Iris pigment epithelial cell (primary cell): ENCODE data around the gene SARDH.

ENCODE experiments used
- DNase-seq: peaks from one replicate; pipeline ENCODE4 v3.0.0-alpha.2; 2011; ENCODE audit warnings: low read depth

SARDH gene, protein sequence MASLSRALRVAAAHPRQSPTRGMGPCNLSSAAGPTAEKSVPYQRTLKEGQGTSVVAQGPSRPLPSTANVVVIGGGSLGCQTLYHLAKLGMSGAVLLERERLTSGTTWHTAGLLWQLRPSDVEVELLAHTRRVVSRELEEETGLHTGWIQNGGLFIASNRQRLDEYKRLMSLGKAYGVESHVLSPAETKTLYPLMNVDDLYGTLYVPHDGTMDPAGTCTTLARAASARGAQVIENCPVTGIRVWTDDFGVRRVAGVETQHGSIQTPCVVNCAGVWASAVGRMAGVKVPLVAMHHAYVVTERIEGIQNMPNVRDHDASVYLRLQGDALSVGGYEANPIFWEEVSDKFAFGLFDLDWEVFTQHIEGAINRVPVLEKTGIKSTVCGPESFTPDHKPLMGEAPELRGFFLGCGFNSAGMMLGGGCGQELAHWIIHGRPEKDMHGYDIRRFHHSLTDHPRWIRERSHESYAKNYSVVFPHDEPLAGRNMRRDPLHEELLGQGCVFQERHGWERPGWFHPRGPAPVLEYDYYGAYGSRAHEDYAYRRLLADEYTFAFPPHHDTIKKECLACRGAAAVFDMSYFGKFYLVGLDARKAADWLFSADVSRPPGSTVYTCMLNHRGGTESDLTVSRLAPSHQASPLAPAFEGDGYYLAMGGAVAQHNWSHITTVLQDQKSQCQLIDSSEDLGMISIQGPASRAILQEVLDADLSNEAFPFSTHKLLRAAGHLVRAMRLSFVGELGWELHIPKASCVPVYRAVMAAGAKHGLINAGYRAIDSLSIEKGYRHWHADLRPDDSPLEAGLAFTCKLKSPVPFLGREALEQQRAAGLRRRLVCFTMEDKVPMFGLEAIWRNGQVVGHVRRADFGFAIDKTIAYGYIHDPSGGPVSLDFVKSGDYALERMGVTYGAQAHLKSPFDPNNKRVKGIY

DNA sequence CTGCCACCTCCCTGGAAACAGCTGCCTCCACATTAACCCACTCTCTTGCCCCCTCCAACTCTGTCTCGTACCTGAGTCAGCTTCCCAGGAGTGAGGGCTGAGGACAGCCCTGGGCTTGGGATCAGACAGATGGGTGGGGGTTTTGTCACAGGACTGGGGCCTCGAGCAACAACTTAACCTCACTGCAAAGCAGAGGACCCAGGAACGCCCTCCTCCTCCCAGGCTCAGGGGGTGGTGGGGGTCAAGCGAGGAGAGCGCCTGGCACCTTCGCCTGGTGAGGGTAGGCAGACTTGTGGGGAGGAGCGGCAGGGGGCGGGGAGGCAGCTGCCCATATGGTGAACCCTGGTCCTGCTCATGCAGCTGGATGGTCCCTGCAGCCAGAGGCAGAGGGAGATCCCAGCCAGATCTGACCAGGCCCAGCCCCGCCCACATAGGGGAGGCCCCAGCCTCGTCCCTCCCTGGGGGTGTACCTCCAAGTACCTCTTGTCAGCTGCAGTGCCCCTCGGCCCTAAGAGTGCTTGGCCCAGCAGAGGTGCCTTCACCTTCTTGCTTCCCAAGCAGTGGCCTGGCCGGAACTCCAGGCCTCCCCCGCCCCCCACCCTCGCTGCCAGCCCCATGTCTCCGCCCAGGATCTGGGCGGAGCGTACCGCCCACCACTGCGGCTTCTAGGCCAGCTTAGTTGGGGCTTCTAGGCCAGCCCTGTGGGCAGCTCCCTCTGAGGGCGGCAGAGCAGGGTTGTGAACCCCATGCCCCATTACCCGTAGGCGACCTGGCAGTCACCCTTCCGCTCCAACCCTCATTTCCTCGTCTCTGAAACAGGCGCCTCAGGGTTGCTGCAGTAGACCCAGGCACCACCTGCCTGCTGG, at the start of gene SARDH:
TSS of gene SARDH (minus strand) at position 579 of the 866 bp plus-strand sequence. CDS start 4,179 bp downstream, outside the sequence.
- DNase-seq: peak; percentile 38

GRCh38 chr9:133787754-133788025, 49.5 kb upstream of the SARDH start:
- DNase-seq: peak; percentile 25

DNA sequence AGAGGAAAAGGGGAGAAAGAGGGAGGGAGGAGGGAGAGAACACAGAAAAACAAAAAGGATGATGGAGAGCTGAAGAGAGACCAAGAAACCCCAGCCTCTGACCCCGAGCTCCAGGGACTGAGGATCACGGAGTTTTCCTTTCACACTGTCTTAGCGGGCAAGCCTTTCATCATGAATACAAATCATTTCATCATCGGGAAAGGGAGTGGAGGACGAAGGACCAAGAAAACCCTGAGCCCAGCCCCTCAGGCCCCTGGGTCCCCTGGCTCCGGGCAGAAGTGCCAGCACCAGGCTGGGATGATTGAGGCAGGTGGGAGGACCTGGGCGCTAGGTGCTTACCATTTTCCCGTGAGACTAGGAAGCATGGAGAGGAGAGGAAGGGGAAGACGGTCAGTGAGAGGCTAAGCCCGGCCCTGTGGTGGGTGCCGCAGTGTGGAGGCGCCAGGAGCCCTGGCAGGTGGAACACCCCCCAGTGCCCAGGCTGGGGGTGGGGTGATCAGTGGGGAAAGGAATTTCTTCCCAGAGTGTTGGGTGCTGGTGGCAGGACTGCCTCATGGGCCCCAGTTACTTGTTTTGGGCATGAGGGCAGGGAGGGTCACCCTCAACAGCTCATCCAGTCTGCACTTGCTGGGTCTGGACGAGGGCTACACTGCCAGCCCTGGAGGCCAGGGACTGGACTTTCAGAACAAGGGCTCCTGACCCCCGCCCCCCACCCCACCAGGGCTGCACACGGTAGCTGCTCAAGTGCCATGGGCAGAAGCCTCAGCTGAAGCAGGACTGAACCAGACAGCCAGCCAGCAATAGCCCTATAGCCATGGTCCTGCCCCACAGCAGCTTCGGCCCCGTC, 49.0 kb upstream of the SARDH start:
- no peak for DNase-seq

DNA sequence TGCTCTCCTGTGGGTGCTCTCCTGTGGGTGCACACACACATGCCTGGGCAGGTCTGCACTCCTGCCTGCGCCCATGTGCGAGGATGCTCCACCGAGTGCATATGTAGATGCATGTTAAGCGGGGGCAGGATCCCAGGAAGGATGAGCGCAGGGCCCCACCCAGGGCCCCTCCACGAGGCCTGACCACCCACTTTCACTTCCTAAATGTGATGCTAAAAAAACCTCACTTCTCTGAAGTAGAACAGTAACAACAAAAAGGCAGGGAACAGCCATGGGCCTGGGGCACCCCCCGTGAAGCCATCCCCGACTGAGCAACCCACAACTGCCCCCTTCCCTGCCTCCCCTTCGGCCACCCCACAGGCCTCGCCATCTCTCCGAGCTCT, 48.2 kb upstream of the SARDH start:
- no peak for DNase-seq

- no peak for DNase-seq
These were observed 47.7 kb upstream of the SARDH start for GRCh38 chr9:133785753-133786370.

DNA sequence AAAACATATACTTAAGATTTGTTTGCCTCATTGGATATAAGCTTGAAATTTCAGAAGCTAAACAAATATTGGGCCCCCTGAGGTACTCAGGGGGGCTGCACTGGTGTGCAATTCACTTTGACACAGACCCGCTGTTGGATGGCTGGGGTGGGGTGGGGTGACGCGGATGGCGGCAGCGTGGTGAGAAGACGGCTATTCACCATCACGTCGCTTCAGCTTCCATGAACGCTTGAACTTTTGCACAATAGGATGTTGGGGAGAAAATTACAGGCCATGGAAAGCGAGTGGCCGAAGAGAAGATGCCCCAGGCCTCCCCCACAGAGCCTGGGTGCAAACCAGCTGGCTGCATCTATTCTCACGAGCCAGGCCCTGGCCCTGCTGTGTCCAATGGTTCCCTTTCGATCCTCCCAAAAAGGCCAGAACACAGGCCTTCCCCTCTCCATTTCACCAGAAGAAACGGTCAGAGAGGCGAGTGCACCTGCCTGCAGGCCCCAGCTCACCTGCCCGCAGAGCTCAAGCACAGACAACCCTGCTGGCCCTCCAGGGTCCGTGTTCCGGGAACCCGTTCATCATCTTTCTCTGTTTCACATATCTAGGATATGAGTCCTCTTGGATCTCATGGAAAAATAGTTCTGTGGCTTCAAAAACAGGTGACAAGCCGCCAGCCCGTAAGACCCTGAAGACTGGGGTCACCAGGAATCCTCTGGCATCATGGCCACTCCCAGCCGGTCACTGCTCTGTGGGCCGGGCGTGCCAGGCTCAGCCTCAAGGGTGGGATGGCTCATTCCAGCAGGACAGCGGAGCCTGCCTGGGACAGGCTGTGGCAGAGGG, 46.8 kb upstream of the SARDH start:
- DNase-seq: no peak

DNA sequence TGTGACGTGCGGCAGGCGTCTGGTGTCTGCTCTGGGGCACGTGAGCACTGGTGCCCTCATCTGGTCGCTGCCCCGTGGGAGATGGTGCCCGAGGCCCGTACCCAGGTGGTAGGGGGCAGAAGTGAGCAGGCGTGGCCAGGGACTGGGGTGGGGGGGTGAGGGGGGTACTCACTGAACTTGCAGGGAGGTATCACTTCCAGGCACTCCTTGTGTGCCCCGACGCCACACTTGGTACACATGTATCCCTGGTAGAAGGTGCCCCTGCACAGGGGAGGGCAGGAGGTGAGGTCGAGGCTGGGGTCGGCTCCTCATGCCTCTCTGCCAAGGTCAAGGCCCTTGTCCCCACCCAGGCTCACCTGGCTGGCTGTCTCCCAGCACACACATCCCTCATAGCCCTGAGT, 45.2 kb upstream of the SARDH start:
- no peak for DNase-seq

- peak; percentile 57 for DNase-seq
These were observed 44.3 kb upstream of the SARDH start for GRCh38 chr9:133782157-133783130.

DNA sequence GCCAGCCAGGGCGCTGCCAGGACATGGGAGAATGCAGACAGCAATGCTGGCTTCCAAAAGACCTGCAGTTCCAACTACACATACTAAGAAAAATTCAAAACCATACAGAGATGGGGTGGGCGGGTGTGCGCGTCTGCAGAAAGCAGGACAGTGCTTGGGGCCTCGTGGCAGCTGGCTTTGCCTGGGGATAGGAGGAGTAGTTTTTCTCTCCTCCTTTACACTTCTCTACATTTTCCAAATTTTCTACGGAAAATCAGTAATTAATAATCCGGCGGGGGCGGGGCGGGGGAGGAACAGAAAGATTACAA, 43.6 kb upstream of the SARDH start:
- DNase-seq: no peak

GRCh38 chr9:133780962-133781827, 43.0 kb upstream of the SARDH start:
- no peak for DNase-seq

- no peak for DNase-seq
These were observed 42.3 kb upstream of the SARDH start for GRCh38 chr9:133780404-133780945.

DNA sequence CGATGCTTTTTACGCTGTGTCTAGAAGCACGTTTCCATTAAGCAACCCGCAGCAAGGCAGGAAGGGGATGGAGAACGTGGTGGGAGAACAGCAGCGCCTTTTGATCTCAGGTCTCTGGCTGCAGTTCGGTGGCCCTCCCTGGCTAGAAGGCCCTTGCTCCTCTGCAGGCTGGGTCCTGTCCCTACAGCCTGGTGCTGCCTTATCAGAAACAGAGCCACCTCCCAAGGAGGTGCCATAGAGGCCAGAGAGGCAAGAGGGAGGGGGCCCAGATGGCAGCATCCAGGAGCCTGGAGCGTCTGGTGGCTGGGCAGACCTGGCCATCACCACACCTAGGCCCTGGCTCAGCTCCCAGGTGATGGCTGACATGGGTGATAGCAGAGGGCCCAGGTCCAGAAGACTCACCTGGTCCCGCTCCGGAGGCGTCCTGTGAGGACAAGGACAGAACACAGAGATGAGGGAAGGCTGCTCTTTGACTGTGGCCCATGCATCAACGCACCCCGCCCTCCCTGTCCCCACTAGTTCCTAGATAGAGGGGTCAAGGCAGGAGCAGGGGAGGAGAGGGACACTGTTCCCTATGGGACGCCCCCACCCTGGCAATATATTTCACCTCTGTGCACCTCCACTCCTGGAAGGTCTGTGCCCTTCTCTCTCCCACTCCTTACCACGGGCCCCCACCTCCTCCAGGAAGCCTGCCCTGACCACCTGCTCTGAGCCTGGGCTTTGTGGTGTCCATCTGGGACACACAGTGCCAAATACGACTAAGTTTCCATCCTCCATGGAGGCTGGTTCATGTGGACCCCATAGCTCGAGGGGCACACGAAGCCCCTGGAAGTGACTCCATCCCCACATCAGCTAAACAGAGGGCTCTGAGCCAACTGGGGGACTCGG, 41.6 kb upstream of the SARDH start:
- DNase-seq: no peak

- no peak for DNase-seq
These were observed 40.9 kb upstream of the SARDH start for GRCh38 chr9:133779081-133779480.

- DNase-seq: no peak
These were observed 40.3 kb upstream of the SARDH start for GRCh38 chr9:133778336-133779013.

DNA sequence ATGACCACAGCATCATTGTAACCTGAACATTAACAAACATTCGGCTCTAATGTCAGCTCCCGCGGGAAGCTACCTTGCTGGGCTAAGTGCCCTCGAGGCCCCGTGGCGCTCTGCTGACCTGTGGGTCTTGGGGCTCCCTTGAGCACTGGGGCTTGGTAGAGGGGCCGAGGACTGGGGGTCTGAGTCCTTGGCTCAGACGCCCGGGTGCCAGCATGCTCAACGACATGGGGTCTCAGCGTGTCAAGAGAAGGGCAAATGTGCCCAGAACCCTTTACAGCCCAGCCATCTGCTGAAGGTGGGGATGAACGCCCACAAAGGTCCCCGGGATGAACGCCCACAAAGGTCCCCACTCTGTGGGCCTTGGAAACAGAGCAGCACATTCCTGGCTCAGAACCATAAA, 39.7 kb upstream of the SARDH start:
- DNase-seq: no peak
